Kidney (tissue), 14 donors: Measurements from ENCODE around the gene ZNF277. TPM values are rescaled to one million over a fixed set of nuclear protein-coding genes. Genes with fewer than 3 reads are reported as not detected.

ENCODE experiments used
- DNase-seq, 5 donors: peaks; one replicate each; pipeline ENCODE4 v3.0.0-alpha.2; 2013 to 2020
- FAIRE-seq: peaks from 2 replicates; lab custom pipeline; 2012; peaks lifted over from hg19 to GRCh38; lab: Jason Lieb, UNC
- H3K27ac ChIP-seq, 2 donors: one replicate each; pipeline ENCODE4 v1.7.0; 2013; ENCODE audit warnings: low read depth in 2 of 2, low read length in 2 of 2, inconsistent platforms in 1 of 2
- H3K27me3 ChIP-seq: one replicate; pipeline ENCODE4 v1.7.1; 2013; ENCODE audit warnings: low read length, inconsistent platforms; ENCODE audit not compliant: control insufficient read depth, insufficient read depth
- H3K36me3 ChIP-seq, 3 donors: one replicate each; pipeline versions ENCODE4 v1.7.0 to v1.7.1; 2013; ENCODE audit warnings: low read length in 3 of 3, control low read depth in 1 of 3, inconsistent platforms in 1 of 3; ENCODE audit not compliant: insufficient read depth in 3 of 3, control insufficient read depth in 2 of 3
- H3K4me1 ChIP-seq, 3 donors: one replicate each; pipeline versions ENCODE4 v1.7.0 to v1.7.1; 2013; ENCODE audit warnings: low read length in 3 of 3, inconsistent platforms in 1 of 3, low read depth in 1 of 3; ENCODE audit not compliant: control insufficient read depth in 2 of 3, insufficient read depth in 2 of 3
- H3K4me3 ChIP-seq, 3 donors: one replicate each; pipeline versions ENCODE4 v1.7.0 to v1.8.1; 2013; ENCODE audit warnings: low read length in 3 of 3, control low read depth in 1 of 3, inconsistent platforms in 1 of 3
- H3K9ac ChIP-seq, 3 donors: one replicate each; pipeline versions ENCODE4 v1.7.0 to v1.7.1; 2013; ENCODE audit warnings: low read length in 3 of 3, control low read depth in 1 of 3, inconsistent platforms in 1 of 3
- H3K9me3 ChIP-seq, 3 donors: one replicate each; pipeline versions ENCODE4 v1.7.0 to v1.7.1; 2013; ENCODE audit warnings: low read length in 3 of 3, control low read depth in 1 of 3, inconsistent platforms in 1 of 3; ENCODE audit not compliant: control insufficient read depth in 2 of 3, insufficient read depth in 1 of 3
- CTCF ChIP-seq: IDR thresholded peaks from 3 replicates; pipeline ENCODE4 v1.5.1; 2012; ENCODE audit warnings: mild to moderate bottlenecking, moderate library complexity, borderline replicate concordance; ENCODE audit not compliant: insufficient read depth; ENCODE audit errors: extremely low read depth
- intact Hi-C: fragments of 100-400 bp; cut with DNase I; formaldehyde crosslinking; loops from one replicate; pipeline ENCODE4 v1.11.1; 2022
- polyA plus RNA-seq: library from polyadenylated mRNA; stranded (reverse); fragments of 350-450 nt; fragmentation: Illumina TruSeq; extraction: RNeasy Lipid Tissue Mini Kit (QIAGEN cat#74804); gene quantifications from one replicate; pipeline ENCODE4 v1.2.3, GENCODE V29; 2014; ENCODE audit warnings: low read depth, low replicate concordance; ENCODE audit not compliant: insufficient read depth
- total RNA-seq: library from RNA; stranded (reverse); fragmentation: NEBNext Ultra II Directional; extraction: Animal tissue kit (Norgen Biotek cat#: 25700); gene quantifications from one replicate; pipeline ENCODE4 v1.2.1, GENCODE V29; 2021
- donor health status: control.
- donor health status: control.
- donor health status: control.
- donor health status: control.
- donor health status: control.
- donor health status: DM: yes; HTN: yes; CAD: no.
- donor health status: Normal renal cell carcinoma (clear cell type).

Gene ZNF277
- total and polyA plus RNA-seq, 2 donors from 2014 or later = 18.7 to 25.0 TPM

- FAIRE-seq (no peak), DNase-seq (no peak)
- Histone ChIP-seq H3K36me3 (no peaks in the 10 kb centered on the region), H3K27me3 (no peaks in the 10 kb centered on the region), H3K4me1 (no peaks in the 10 kb centered on the region), H3K9me3 (no peaks in the 10 kb centered on the region), H3K4me3 (no peak overlapping the region), H3K9ac (no peak overlapping the region), H3K27ac (no peak overlapping the region)
- TF ChIP-seq CTCF = no peak
- intact Hi-C loops = no loop called here
Observed at GRCh38 chr7:112364388-112364787, 157.9 kb downstream of the ZNF277 start.

DNA sequence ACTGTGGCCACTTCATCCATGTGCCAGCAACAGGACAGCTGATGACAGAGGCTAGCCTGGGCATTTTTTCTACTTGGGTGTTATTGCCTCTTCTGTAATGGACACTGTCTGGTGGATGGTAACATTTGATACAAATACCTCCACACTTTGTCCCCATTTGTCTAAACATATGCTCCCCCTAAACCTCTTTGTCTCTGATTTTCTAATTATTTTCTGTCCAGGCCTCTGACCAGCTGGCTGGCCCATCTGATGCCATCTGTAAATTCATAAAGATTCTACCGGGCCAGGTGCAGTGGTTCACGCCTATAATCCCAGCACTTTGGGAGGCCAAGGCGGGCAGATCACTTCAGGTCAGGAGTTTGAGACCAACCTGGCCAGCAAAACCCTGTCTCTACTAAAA is 159.1 kb downstream of the ZNF277 start:
- no peaks in the 10 kb centered on the region for H3K9me3 ChIP-seq
- DNase-seq (no peak), FAIRE-seq (no peak)
- H3K4me3 ChIP-seq = no peak overlapping the region
- TF ChIP-seq CTCF = no peak
- no peak overlapping the region for H3K27ac ChIP-seq
- intact Hi-C loops = no loop called here
- H3K9ac ChIP-seq = no peak overlapping the region
- no peaks in the 10 kb centered on the region for H3K36me3 ChIP-seq
- H3K27me3 ChIP-seq = no peaks in the 10 kb centered on the region
- no peaks in the 10 kb centered on the region for H3K4me1 ChIP-seq

GRCh38 chr7:112366886-112367285 is 160.4 kb downstream of the ZNF277 start:
- intact Hi-C loops = no loop called here
- Histone ChIP-seq H3K36me3 (no peaks in the 10 kb centered on the region), H3K27me3 (no peaks in the 10 kb centered on the region), H3K27ac (no peak overlapping the region), H3K4me3 (no peak overlapping the region), H3K9ac (no peak overlapping the region), H3K4me1 (no peaks in the 10 kb centered on the region), H3K9me3 (no peaks in the 10 kb centered on the region)
- FAIRE-seq (no peak), DNase-seq (no peak)
- no peak for TF ChIP-seq CTCF

DNA sequence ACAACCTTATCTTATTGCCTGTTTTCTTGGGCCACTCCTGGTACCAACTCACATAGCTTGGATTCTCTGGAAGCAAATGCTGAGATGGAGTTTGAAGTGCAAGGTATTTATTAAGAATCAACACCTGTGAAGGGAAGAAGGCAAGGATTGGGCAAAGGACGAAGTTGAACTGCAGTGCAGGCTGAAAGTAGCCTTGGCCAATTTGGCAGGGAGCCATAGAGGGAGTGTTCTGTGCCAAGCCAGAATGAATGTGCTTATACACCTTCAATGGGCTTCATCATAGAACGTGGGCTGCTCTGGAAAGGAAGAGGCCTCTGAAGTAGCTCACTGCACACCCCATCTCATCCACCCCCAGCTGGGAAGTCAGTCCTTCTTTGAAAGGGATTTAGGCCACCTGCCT is 163.9 kb downstream of the ZNF277 start:
- intact Hi-C loops = no loop called here
- FAIRE-seq (no peak), DNase-seq (no peak)
- H3K4me1 ChIP-seq = no peaks in the 10 kb centered on the region
- no peak for TF ChIP-seq CTCF
- H3K36me3 ChIP-seq = no peaks in the 10 kb centered on the region
- no peak overlapping the region for H3K9ac ChIP-seq
- H3K9me3 ChIP-seq = no peaks in the 10 kb centered on the region
- H3K27me3 ChIP-seq = no peaks in the 10 kb centered on the region
- no peak overlapping the region for H3K27ac ChIP-seq
- no peak overlapping the region for H3K4me3 ChIP-seq
